GM19238 (cell line): ENCODE results near the gene REV3L.
"Not testable (repeated sequence)": the region's sequence is repeated elsewhere in the genome, so short reads cannot be mapped to it uniquely, and the experiment has no call there.

ENCODE experiments used
- DNase-seq: peaks from one replicate; pipeline ENCODE4 v3.0.0; 2011; ENCODE audit warnings: low spot score; ENCODE audit not compliant: insufficient read length

REV3L gene

DNA sequence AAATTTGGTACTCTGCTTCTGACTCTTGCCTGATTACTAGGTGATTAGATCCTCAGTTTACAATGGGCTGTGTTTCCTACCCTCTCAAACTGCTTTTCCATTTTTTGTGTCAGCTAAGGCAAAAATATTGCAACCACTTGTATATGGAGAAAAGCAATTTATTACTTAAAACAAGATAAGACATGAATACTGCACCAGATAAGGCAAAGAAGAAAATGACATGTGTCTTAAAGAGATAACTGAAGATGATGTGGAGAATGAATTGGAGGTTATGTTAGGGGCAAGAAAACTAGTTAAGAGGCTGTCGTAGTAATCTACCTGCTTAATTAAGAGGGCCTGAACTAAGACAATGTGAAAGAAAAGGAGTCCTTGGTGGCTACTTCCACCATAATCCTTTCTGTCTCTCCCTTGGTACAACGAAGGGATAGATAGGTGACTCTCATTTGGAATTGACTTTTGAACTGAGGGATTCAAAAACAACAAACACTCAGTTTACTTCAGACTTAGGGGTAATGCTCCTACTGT lies 16.3 kb upstream of the REV3L start:
- DNase-seq: no peak

DNA sequence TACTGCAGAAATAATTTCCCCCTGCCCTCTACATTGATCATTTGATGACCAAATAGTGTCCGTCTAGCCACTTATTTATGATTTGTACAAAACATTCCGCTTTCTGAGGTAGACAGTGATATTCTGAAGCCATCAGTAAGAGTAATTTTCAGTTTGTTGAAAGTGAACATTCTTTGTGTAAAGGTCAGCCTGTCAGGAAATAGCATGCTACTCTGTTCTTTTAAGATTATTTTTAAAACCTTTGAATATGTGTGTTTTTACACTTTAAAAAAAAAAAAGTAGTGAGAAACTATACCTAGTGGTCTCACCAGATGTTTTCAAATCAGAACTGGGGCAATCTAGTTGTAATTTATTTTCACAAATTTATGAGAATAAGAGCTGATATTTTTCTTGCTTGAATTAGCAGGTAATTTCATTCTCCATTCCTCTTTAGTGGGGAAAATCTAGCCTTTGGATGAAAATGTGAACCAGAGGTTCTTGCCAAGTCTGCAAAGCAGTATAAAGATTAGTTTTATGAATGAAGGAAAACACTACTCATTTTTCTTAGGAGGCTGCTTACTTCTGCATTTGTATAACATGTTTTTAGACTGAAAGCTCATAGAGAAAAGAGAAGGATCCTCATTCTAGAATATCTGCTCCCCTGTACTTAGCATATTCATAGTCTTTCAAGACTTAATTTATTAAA lies 12.1 kb upstream of the REV3L start:
- DNase-seq: no peak

DNA sequence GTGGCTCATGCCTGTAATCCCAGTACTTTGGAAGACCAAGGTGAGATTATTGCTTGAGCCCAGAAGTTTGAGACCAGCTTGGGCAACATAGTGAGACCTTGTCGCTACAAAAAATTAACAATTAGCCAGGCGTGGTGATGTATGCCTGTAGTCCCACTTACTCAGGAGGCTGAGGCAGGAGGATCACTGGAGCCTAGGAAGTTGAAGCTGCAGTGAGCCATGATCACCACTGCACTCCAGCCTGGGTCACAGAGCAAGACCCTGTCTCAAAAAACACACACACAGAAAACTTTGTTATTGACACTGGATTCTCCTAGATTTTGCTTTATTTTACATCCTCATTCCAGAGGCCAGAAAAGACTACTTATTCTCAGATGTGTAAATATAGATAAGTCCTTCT lies 9.5 kb upstream of the REV3L start:
- DNase-seq: no peak

DNA sequence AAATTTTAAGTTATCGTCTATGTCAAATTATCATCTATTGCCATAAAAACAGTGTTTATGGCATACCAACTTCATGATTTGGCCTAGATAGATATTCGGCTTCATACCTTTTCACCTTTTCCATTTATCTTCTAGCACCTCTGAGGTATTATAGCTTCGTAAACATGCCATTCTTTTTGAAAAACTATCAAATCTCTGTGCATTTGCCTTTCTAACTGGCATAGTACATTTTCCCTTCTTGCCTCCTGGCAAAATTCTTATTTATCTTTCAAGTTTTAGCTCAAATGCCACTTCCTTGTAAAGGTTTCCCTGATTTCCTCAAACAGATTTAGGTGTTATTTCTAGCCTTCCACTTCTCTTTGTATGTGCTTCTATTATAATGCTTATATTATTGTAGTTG lies 7.0 kb upstream of the REV3L start:
- no peak for DNase-seq

DNA sequence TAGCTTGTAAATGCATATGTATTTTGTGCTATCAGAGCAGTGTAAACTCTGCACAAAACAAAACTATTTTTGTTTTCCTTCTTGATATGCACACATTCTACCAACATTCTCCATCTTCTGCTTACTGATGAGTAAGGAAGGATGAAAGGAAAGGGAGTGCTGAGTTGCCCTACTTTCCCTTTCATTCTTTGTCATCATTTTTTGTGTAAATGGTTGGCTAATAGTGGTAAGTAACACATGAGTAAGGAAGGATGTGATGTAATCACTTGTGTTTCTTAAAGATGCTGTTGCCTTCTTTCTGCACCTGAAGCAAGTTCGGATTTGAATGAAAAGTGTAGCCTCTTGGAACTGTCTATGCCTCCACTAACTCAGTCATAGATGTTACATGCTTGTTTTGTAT lies 4.6 kb upstream of the REV3L start:
- no peak for DNase-seq

DNA sequence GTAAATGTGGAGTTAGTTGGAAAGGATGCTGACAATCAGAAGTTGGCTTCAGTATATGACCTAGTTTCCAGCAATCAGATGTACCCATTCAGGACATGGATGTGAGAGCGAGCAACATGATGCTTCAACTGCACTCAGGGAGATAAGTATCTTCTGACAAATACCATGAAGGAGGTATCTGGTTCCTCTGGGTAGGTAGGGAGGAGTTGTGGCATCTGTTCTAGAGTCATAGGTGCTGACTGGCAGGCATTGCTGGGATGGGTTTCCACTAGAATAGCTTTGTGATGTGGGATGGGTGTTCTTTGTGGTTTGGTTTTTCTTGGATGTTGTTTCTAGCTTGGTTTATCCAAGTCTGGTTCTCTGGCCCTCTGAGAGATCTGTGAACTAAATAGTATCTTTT lies 3.9 kb upstream of the REV3L start:
- DNase-seq: no peak

DNA sequence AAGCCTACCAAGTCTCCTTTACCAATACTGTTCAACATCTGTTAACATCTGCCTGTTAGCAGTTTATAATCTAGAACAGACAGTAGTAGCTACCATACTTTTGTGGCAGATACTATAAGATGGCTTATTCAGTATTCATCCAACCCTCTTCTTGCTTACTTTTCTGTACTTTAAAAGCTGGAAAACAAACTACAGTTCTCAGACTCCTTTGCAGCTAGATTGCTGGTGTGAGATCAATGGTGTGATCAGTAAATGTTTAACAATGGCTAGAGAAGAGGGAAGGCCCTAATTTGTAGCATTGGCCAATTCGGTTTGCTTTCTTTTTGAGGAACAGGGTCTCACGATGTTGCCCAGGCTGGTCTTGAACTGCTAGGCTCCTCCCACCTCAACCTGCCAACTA lies 3.5 kb upstream of the REV3L start:
- no peak for DNase-seq

DNA sequence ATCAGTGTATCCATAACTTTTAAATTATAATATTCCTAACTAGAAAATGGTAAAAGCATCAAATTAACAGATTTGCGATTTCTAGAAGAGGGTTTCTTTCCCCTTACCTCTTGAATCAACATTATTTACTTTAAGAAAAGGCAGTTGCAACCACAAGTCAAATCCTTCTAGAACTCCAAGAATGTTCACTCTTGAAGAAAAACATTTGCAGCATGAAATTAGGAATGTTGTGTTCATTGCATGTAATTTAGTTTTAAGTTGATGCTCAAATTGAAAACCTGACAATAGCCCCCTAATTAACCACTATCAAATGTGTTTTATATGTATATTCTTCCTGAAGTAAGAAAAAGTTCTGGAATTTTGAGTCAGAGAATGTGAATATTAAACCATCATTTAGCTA lies 2.3 kb upstream of the REV3L start:
- no peak for DNase-seq

DNA sequence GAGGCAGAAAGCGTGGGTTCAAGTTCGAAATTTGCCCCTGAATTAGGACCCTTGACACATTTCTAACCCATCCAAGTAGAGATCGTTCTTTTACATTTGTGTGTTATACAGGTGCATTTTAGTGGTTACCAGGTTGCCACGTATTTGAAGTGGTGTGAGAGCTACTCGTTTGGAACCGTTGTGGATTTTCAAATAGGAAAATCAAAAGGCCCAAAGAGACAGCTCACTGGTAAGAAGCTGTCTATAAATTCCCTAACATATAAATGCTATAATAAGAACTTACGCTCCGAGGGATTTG lies 1.6 kb upstream of the REV3L start:
- no peak for DNase-seq

DNA sequence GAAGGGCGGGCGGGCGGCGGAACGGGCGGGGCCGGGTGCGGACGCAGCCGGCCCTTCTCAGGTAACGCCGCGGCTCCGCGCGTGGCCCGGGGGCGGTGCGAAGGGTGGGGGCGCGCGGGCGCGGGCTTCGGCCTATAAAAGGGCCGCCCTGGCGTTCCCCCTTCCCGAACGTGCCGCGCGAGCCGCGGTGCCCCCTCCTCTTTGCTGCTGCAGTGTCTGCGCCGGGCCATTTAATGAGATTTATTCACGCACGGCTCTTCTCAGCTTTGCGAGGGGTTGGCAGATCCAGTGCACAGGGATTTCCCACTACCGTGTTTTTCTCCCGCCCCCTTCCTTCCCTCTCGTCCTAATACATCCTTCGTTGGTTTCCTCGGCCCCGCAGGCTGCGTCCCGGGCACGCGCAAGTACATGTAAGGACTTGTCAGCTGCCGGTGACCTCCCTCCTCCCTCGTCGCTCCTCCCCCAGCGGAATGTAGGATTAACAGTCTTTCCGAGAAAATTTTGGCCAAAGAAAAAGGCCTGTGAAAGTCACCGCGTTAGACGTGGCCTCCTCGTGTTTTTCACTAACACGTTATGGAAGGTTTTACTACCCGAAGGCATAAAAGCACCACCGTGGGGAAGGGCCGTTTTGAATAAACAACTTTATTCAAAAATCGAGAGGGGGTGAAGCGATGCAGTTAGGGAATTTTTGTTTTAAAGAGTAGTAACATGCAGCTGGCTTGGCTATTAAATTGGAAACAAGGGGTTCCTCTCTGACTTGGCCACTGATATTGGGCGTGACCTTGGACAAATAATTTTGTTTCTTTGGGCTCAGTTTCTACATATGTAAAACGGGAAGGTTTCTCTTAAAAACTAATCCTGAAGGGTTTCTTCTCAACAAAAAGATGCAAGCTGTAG lies 966 bp upstream of the REV3L start:
- peak; percentile 64 for DNase-seq

DNA sequence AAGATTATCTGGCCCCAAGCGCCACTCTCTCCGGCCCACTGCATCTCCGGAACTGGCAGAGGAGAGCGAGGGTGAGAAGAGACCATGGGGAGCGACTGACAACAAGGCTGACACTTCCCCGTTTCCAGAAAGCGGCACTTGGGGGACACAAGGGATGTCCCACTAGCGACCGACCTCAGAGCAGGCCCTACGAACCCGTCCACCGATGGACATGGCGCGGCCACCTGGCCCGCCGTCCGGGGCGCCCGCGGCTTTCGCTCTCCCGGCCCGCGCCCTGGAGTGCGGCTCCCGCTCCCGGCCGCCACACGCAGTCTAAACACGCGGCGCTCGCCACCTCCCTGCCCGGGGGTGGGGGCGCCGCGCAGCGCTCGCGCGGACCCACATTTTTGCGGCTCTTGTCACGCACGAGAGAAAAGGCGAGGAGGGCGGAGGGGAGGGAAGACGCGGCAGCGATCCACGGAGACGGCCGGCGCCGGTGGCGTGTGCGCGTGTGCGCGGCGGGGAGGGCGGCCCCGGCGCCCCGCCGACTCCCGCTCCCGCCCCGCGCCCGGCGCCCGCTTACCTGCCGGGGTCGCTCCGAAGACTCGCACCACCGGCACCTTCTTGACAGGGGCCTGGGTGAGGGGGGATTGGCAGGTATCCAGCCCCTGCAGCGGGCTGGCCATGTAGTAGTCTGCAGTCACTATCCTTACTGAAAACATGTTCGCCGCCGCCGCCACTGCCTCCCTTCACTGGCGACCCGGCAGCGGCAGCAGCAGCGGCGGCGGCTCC lies 645 bp downstream of the REV3L start:
- DNase-seq: peak; percentile 13

DNA sequence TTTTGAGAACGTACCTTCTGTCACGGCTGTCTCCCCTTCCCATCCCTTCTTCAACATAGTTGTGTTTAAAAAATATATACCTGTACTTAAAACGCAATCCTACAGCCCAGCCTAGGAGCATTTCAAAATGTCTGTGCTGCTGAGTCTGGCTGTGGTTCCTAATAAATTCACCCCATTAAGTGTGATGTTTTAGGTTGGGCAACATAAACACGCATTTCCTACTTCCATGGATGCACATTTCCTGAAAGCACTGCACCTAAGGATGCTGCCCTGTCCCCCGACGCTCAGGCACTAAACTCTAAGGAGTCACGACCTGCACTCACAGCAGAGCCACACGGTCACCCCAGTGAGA lies 1.2 kb downstream of the REV3L start:
- no peak for DNase-seq

DNA sequence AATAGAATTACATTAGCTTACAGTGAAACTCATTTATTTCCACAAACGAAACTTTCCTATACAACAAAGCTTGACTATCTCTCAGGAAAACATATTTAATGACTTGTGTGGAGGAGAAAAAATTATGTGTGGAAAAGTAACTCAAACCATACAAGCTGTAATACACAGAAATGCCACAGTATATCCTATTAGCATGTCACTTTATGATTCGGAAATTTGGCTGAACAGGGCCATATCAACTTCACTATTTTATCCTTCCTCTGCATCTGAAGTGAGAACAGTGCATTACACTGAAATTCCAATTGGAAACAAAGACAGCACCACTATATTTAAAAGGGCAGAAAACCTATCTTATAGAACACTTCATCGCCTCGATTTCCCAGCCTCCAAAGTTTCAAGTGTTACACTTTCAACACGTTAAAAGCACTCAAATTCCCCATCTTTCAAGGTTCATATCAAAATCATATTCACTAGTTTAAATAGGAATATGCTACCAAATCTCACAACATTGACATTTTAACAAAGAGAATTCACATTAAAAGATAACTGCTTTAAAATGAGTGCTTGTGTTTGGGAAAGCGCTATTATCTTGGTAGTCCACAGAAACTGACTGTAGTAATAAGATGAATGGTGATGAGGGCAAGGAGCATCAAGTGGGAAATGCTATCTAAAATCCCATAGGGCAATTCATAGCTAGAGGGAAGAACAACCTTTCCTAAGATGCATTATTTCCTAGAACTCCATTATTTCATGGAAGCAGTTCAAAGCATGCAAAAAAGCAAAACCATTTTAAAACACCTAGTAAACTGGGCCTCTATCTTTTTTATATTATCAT lies 1.8 kb downstream of the REV3L start:
- no peak for DNase-seq

DNA sequence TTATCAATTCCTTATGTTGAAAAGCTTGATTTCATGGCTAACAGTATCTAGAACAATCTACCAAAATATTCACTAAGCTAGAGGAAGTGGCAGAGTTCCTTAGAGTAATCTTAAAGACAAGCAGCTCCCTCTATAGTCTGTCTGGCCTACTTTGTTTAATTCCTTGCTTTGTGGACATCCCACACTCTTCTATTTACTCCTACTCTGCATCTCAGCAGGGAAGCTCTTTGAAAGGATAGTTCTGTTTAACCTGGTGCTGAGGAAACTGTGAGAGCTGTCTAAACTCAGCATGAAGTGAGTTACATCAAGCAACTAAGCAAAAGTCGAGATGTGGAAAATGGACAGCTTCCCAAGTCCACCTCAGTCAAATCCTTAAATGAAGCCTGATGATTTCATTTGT lies 4.3 kb downstream of the REV3L start:
- DNase-seq: no peak

DNA sequence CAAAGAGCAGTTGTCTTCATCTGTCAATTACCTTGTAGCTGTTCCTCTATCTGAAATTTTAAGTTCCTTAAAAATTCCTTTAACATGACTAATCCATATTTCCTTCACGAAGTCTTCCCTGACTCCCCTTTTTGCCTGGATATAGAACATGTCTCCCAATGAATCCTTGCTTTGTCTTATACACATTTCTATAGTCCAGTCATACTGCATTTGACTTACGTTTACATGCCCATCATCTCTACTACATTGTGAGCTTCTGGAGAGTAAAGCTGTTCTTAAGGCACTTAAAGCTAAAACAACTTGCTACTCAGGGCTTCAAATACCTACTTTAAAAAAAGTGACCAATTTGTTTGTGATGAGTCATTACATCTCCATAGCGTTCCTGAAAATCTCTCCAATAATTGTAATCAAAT lies 4.9 kb downstream of the REV3L start:
- DNase-seq: no peak

DNA sequence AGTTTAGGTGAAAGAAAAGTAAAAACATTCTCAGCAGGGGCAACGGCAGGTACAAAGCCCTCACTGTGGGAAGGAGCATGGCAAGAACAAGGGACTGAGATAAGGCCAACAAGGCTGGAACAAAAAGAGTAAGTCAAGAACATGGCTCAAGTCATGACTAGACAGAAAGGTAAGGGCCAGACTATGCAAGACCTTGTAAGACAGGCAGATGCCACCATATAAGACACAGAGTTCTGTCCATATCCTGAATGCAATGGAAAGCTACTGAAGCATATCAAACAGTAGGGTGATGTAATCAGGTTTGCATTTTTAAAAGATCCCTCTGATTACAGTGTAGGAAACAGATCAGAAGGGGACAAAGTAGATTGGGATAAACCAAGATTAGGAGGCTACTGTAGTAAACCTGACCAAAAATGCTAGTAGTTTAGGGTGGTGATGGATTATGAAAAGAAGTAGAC lies 5.5 kb downstream of the REV3L start:
- no peak for DNase-seq

DNA sequence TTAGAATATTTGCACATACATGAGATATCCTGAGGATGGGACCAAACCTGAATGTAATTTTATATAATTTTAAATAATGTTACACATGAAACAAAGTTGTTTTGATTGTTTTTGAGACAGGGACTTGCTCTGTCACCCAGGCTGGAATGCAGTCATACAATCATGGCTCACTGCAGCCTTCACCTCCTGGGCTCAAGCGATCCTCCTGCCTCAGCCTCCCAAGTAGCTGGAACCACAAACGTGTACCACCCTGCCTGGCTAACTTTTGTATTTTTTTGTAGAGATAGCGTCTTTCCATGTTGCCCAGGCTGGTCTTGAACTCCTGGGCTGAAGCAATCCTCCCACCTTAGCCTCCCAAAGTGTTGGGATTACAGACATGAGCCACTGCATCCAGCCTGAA lies 7.0 kb downstream of the REV3L start:
- not testable (repeated sequence) for DNase-seq

DNA sequence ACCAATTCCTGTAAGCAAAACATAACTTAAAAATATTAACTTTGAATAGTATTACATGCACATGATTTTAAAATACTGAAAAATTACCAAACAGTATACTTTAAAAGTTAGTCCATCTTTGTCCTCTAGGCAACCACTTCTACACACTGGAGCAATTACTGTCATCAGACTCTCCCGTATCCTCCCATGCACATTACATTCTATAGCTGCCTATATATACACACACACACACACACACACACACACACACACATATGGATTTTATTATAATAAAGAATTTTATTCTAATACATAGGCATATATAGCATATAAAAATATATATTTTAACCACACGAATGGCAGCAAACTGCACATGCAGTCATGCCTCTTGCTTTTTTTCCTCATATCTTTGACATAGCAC lies 8.2 kb downstream of the REV3L start:
- no peak for DNase-seq

DNA sequence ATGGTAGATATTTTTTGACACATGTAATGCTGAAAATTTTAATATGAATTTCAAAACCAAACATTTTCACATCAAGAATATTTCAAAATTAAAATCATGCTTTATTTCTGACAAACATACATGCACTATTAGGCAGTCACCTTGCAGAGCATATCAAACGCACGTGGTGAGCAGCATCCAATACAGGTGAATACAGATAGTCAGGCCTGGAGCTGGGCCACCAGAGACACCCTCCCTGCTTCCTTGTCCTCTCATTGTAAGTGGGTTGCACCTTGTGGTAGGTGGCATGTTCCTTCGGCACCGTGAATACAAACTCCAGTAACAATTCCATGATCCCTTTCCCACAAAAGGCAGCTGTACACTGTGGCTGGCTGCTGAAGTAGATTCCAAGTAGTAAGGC lies 8.9 kb downstream of the REV3L start:
- no peak for DNase-seq

DNA sequence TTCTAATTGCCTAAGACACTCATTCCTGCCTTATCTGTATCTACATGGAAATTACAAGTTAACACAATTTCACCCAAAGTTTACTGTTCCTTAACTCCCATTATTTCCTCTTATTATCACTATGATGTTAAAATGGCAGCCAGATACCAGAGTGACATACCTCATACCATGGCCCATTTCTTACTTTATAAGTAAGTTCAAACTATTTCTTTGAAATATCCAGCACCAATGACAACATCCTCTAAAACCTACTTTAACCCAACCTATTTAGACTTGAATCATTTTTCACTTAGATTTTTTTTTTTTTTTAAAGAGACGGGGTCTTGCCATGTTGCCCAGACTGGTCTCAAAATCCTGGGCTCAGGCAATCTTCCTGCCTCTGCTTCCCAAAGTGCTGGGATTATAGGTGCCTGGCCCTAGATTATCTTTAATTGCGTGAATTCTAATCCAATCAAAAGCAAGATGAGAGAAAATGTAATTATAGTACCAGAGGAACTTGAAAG lies 10.0 kb downstream of the REV3L start:
- no peak for DNase-seq

DNA sequence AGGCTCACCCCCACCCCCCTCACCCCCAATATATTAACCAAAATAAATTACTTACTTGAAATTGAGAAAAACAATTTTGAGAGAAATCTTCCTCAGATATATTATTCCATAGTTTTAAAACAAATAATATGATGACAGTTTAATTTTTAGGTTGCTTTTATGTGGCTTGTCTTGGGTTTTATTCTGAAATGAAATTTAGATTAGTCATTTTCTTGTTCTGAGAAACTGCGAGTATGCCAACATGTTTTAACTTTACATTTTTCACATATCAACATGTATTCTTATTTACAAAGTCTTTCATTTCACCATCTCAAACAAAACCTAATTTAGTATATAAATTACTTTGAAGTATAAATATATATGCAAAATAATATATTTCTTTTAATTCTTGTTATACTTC lies 11.1 kb downstream of the REV3L start:
- DNase-seq: no peak
